ENCODE results near the gene RAB41.
"Not testable (repeated sequence)": the region's sequence is repeated elsewhere in the genome, so short reads cannot be mapped to it uniquely, and the experiment has no call there.

The RAB41 gene

GRCh38 chrX:70292788-70293187 is 10.8 kb downstream of the RAB41 start:
- no peak for DNase-seq

GRCh38 chrX:70293621-70294020 is 11.6 kb downstream of the RAB41 start:
- DNase-seq, result no peak

GRCh38 chrX:70301716-70302115 is 19.7 kb downstream of the RAB41 start:
- DNase-seq, result no peak

GRCh38 chrX:70313503-70313902 is 31.5 kb downstream of the RAB41 start:
- DNase-seq, result no peak

GRCh38 chrX:70322784-70323183 is 40.8 kb downstream of the RAB41 start:
- DNase-seq, result no peak

- not testable (repeated sequence) for DNase-seq
These were observed 41.7 kb downstream of the RAB41 start for GRCh38 chrX:70323628-70324027.

GRCh38 chrX:70324326-70324725 is 42.4 kb downstream of the RAB41 start:
- no peak for DNase-seq

- no peak for DNase-seq
These were observed 49.2 kb downstream of the RAB41 start for GRCh38 chrX:70331161-70331560.

- no peak for DNase-seq
These were observed 50.6 kb downstream of the RAB41 start for GRCh38 chrX:70332600-70332999.
